Measurements from ENCODE around the gene RPH3AL. TPM values are rescaled to one million over a fixed set of nuclear protein-coding genes. Genes with fewer than 3 reads are reported as not detected.

The RPH3AL gene
- total RNA-seq, 1 donor = 2.9 TPM

GRCh38 chr17:252456-252855, 100.2 kb downstream of the RPH3AL start:
- Histone ChIP-seq H3K79me2 (ENCODE audit: insufficient read depth, low read length) (no peaks in the 10 kb centered on the region), H3K27me3 (ENCODE audit: insufficient read depth, low read length) (no peaks in the 10 kb centered on the region), H3K27ac (ENCODE audit: low read depth, low read length) (no peak overlapping the region), H4K20me1 (ENCODE audit: insufficient read depth, low read length) (no peaks in the 10 kb centered on the region), H3K4me1 (ENCODE audit: insufficient read depth, low read length) (no peaks in the 10 kb centered on the region), H3K36me3 (ENCODE audit: insufficient read depth, low read length) (no peaks in the 10 kb centered on the region), H3K4me3 (ENCODE audit: insufficient read depth, low read length) (no peak overlapping the region), H2AFZ (ENCODE audit: low read length) (no peak overlapping the region), H3K9me3 (ENCODE audit: low read depth, low read length) (no peaks in the 10 kb centered on the region), H3K4me2 (ENCODE audit: insufficient read depth, low read length) (no peak overlapping the region)
- DNase-seq (ENCODE audit: insufficient read length, low spot score, missing footprints) = peak; percentile 59
- no peak for TF ChIP-seq CTCF (IDR thresholded peaks at IDR 0.05; ENCODE audit: extremely low read depth, low read depth, low read length)

- Histone ChIP-seq H3K4me2 (ENCODE audit: insufficient read depth, low read length) (no peak overlapping the region), H2AFZ (ENCODE audit: low read length) (no peak overlapping the region), H3K79me2 (ENCODE audit: insufficient read depth, low read length) (no peaks in the 10 kb centered on the region), H3K27ac (ENCODE audit: low read depth, low read length) (no peak overlapping the region), H3K36me3 (ENCODE audit: insufficient read depth, low read length) (no peaks in the 10 kb centered on the region), H3K9me3 (ENCODE audit: low read depth, low read length) (no peaks in the 10 kb centered on the region), H3K4me3 (ENCODE audit: insufficient read depth, low read length) (no peak overlapping the region), H3K4me1 (ENCODE audit: insufficient read depth, low read length) (no peaks in the 10 kb centered on the region), H4K20me1 (ENCODE audit: insufficient read depth, low read length) (no peaks in the 10 kb centered on the region), H3K27me3 (ENCODE audit: insufficient read depth, low read length) (no peaks in the 10 kb centered on the region)
- peak; percentile 52 for DNase-seq (ENCODE audit: insufficient read length, low spot score, missing footprints)
- TF ChIP-seq CTCF (IDR thresholded peaks at IDR 0.05; ENCODE audit: extremely low read depth, low read depth, low read length) = no peak
Observed at GRCh38 chr17:251531-251930, 101.1 kb downstream of the RPH3AL start.

GRCh38 chr17:250487-251300, 101.9 kb downstream of the RPH3AL start:
- Histone ChIP-seq H3K36me3 (ENCODE audit: insufficient read depth, low read length) (no peaks in the 10 kb centered on the region), H3K79me2 (ENCODE audit: insufficient read depth, low read length) (no peaks in the 10 kb centered on the region), H4K20me1 (ENCODE audit: insufficient read depth, low read length) (no peaks in the 10 kb centered on the region), H2AFZ (ENCODE audit: low read length) (no peak overlapping the region), H3K27ac (ENCODE audit: low read depth, low read length) (no peak overlapping the region), H3K4me3 (ENCODE audit: insufficient read depth, low read length) (no peak overlapping the region), H3K9me3 (ENCODE audit: low read depth, low read length) (no peaks in the 10 kb centered on the region), H3K27me3 (ENCODE audit: insufficient read depth, low read length) (no peaks in the 10 kb centered on the region), H3K4me1 (ENCODE audit: insufficient read depth, low read length) (no peaks in the 10 kb centered on the region), H3K4me2 (ENCODE audit: insufficient read depth, low read length) (no peak overlapping the region)
- DNase-seq (ENCODE audit: insufficient read length, low spot score, missing footprints) = peak; percentile 49
- TF ChIP-seq CTCF (IDR thresholded peaks at IDR 0.05; ENCODE audit: extremely low read depth, low read depth, low read length) = no peak

- Histone ChIP-seq H3K4me2 (ENCODE audit: insufficient read depth, low read length) (no peak overlapping the region), H4K20me1 (ENCODE audit: insufficient read depth, low read length) (no peaks in the 10 kb centered on the region), H3K27ac (ENCODE audit: low read depth, low read length) (no peak overlapping the region), H3K4me3 (ENCODE audit: insufficient read depth, low read length) (no peak overlapping the region), H3K4me1 (ENCODE audit: insufficient read depth, low read length) (no peaks in the 10 kb centered on the region), H3K9me3 (ENCODE audit: low read depth, low read length) (no peaks in the 10 kb centered on the region), H3K79me2 (ENCODE audit: insufficient read depth, low read length) (no peaks in the 10 kb centered on the region), H3K36me3 (ENCODE audit: insufficient read depth, low read length) (no peaks in the 10 kb centered on the region), H3K27me3 (ENCODE audit: insufficient read depth, low read length) (no peaks in the 10 kb centered on the region), H2AFZ (ENCODE audit: low read length) (no peak overlapping the region)
- no peak for TF ChIP-seq CTCF (IDR thresholded peaks at IDR 0.05; ENCODE audit: extremely low read depth, low read depth, low read length)
- DNase-seq (ENCODE audit: insufficient read length, low spot score, missing footprints) = peak; percentile 72
Observed at GRCh38 chr17:249236-249993, 103.2 kb downstream of the RPH3AL start.

All from osteoblast (primary cell).